ENCODE results near the gene MYCL.

MYCL gene

DNA sequence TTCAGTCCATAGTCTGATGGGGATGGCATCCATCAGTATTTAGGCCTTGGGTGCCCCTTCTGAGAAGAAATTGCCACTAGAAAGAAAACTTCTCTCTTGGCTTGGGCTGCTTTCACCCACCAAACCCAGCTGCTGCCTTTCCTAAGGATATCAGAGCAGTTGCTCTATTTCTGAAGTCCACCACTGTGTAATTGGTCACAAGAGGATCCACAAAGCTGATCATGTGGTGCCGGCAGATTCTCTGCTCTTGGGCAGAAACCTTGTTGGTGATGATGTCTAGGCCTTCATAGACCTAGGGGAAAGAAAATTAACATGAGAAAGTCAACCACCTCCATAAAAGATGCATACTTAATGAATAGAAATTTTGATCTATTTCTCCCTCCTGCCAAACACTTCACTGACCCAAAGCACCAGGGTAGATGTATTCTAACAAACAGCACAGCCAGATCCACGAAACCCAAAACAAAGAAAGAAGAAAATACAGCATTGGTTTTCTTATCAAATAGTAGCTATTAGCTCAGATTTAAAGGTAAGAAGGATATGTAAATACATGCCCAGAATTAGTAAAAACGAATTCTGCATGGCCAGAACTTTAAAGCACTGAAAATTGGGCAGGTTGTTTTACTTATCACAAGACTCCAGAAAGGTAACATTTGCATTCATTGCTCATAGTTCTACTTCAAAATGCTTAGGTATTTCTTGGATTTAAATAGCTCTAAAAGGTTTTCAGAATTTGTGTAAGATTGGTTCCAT is 44.4 kb downstream of the MYCL start:
- no peak for ATAC-seq
- H3K4me1 Mint-ChIP-seq, result peaks cover 6% of the 10 kb centered on the region

DNA sequence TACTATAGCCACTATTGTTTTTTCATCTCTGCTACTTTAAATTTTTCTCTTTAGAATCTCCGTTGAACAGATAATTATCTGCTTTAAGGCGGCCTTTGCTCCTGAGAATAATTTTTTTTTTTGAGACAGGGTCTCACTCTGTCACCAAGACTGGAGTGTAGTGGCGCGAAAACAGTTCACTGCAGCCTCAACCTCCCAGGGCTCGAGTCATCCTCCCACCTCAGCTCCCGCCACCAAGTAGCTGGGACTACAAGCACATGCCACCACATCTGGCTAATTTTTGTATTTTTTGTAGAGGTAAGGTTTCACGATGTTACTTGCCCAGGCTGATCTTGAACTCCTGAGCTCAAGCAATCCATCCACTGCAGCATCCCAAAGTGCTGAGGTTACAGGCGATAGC is 47.0 kb downstream of the MYCL start:
- peaks cover 17% of the 10 kb centered on the region for H3K36me3 Mint-ChIP-seq
- H3K4me3 Mint-ChIP-seq, result no peak overlapping the region
- H3K27me3 Mint-ChIP-seq, result no peaks in the 10 kb centered on the region
- H3K9me3 Mint-ChIP-seq, result no peaks in the 10 kb centered on the region
- no peak overlapping the region for H3K27ac Mint-ChIP-seq
- no peak for ATAC-seq
- H3K4me1 Mint-ChIP-seq, result no peaks in the 10 kb centered on the region

More for the DNA sequence above, 44.4 kb downstream of the MYCL start:
- H3K4me3 Mint-ChIP-seq, result no peak overlapping the region
- no peaks in the 10 kb centered on the region for H3K9me3 Mint-ChIP-seq
- H3K36me3 Mint-ChIP-seq, result peaks cover 25% of the 10 kb centered on the region
- H3K27ac Mint-ChIP-seq, result no peak overlapping the region
- H3K27me3 Mint-ChIP-seq, result no peaks in the 10 kb centered on the region

DNA sequence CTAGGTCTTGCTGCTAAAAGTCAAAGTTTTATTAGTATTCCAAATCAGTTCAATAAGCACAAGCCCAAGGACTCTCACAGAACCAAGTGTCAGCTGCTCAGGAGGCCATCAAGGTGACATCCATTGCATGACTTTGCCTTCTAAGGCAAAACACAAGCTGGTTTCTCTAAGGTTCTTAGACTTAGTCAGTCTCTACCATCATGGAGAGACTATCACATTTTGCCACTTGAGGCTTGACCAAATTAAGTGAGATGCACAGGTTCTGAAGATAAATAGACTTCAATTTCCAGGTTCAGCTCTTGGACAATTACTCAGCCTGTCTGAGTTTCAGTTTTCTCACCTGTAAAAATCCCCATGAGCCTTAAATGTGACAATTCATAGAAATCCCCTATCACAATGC is 47.4 kb downstream of the MYCL start:
- no peak for ATAC-seq
- H3K4me3 Mint-ChIP-seq, result no peak overlapping the region

DNA sequence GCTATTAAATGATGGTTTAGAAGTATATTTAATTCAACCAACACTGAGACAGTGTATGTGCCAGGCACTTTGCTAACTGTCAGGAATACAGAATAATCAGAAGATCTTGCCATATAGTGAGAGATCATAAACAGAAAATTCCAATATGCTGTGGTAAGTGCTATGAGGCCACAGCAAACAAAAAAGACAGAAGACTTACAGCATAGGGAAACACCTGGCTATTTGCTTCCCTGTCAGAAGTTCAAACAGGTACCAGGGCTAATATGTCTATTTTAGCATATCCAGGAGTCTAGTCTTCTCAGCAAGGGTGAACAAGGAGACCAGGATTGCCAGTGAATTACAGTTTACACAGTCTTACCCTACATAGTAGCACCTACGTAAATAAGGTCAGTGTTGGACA is 48.8 kb downstream of the MYCL start:
- Mint-ChIP-seq H3K4me1 (no peaks in the 10 kb centered on the region), H3K27me3 (no peaks in the 10 kb centered on the region), H3K36me3 (peaks cover 17% of the 10 kb centered on the region), H3K4me3 (no peak overlapping the region), H3K27ac (no peak overlapping the region), H3K9me3 (no peaks in the 10 kb centered on the region)
- ATAC-seq, result no peak

More for the DNA sequence above, 47.4 kb downstream of the MYCL start:
- Mint-ChIP-seq H3K4me1 (no peaks in the 10 kb centered on the region), H3K27ac (no peak overlapping the region), H3K36me3 (peaks cover 17% of the 10 kb centered on the region), H3K27me3 (no peaks in the 10 kb centered on the region), H3K9me3 (no peaks in the 10 kb centered on the region)

DNA sequence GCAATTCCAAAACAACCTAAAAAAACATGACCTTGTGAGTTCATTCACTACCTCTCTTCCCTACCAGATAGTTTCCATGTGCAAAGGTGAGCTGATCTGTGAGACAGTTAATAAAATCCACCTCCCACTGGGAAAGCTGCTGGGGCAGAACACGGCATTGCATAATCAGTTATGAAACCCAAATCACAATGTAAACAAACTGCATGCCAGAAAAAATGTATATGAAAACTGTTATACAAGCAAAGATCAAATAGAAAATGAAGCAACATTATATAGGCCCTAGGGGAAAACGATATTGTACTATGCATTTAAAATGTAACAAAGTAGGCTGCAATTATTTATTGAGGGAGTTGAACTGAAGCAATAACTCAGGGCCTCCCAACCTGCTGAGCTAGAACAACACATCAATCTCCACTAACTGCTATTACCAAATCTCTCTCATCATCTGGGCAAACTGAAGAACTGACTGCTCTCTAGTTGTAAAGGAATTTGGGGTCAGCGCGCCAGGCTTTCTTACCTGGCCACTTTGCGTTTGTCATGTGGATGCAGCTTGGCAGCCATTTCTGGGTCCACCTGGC is 49.4 kb downstream of the MYCL start:
- no peak for ATAC-seq
- Mint-ChIP-seq H3K27ac (no peak overlapping the region), H3K4me1 (no peaks in the 10 kb centered on the region), H3K36me3 (peaks cover 17% of the 10 kb centered on the region), H3K9me3 (no peaks in the 10 kb centered on the region), H3K27me3 (no peaks in the 10 kb centered on the region), H3K4me3 (no peak overlapping the region)

DNA sequence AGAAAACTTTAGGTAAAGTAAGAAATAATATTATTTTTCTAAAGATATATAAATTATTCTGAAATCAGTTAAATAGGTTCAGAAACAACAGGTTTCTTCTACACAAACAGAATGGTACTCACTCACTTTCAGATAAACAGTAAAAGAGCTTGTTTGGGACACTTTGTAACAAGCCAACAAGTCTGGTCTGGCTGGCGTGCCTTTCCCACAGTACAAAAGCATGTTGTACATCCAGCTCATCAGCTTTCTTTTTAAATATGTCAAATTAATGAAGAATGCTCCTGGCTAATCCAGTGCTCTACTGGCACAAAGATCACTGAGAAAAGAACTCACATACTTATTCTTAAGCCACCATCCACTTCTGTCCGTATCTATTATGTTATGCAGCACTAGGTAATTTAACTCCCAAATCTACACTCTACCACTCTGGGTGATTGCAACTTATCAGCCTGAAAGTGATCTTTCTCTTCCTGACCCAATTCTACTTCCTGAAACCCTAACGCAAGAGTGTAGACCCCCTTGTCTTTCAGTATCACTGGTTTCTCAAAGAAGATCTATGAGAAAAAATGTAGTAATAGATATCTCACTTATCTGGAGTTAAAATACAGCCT is 51.0 kb downstream of the MYCL start:
- H3K4me3 Mint-ChIP-seq, result no peak overlapping the region
- no peak overlapping the region for H3K27ac Mint-ChIP-seq
- ATAC-seq, result no peak
- H3K4me1 Mint-ChIP-seq, result peaks cover 7% of the 10 kb centered on the region
- H3K9me3 Mint-ChIP-seq, result no peaks in the 10 kb centered on the region
- H3K36me3 Mint-ChIP-seq, result peaks cover 21% of the 10 kb centered on the region
- H3K27me3 Mint-ChIP-seq, result no peaks in the 10 kb centered on the region

DNA sequence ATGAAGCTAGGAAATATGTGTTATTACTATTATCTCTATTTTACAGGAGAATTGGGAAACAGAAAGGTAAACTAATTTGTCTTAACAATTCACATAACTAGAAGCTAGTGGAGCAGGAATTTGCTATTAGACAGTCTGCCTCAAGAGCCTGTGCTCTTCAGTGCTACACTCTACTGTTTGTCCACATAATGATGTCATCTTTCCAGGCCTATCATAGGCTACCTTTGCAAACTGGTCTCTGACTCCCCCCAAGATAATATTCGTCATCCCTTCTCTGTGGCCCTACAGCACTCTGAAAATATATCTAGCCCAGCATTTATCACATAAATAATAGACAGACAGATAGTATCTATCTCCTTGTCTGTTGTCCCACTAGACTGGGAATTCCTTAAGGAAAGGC is 52.5 kb downstream of the MYCL start:
- no peak overlapping the region for H3K27ac Mint-ChIP-seq
- peaks cover 11% of the 10 kb centered on the region for H3K36me3 Mint-ChIP-seq
- no peaks in the 10 kb centered on the region for H3K27me3 Mint-ChIP-seq
- peaks cover 16% of the 10 kb centered on the region for H3K4me1 Mint-ChIP-seq
- no peaks in the 10 kb centered on the region for H3K9me3 Mint-ChIP-seq
- H3K4me3 Mint-ChIP-seq, result no peak overlapping the region
- ATAC-seq, result no peak

DNA sequence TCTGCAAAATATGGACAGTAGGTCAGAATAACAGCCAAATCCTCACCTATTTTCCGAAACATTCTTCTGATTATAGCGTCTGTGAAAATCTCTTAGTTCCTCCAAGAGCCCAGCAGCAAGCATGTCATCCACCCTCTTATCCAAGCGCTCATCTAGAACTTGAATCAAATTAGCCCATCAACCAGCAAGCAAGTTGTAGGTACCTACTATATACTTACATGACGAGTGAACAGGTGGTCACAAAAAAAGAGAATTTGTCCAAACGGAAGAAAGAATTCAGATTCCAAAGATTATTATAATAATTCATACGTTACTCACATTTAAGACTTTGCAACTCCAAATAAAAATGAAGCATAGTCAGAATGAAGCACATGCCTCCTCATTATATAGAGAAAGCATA is 53.8 kb downstream of the MYCL start:
- ATAC-seq, result no peak
- H3K4me1 Mint-ChIP-seq, result peaks cover 25% of the 10 kb centered on the region
- no peaks in the 10 kb centered on the region for H3K9me3 Mint-ChIP-seq
- H3K4me3 Mint-ChIP-seq, result no peak overlapping the region
- H3K36me3 Mint-ChIP-seq, result peaks cover 24% of the 10 kb centered on the region
- no peak overlapping the region for H3K27ac Mint-ChIP-seq
- H3K27me3 Mint-ChIP-seq, result no peaks in the 10 kb centered on the region

DNA sequence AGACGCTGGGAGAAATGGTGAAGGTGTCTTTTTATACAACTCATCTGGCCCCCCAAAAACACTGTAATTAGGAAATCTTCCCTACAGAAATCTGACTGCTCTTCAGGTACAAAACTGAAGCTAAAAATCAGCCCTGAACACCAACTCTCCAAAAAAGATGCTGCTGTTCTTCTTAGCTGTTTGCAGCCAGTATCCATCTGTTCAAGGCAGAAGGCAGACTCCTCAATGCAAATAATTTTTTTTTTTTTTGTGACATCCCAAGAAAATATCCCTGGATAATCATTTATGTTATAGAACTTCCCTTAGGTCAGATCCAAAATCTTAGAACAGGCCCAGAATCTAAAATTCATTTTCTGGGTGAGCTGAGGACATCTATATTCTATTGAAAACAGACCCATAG is 54.9 kb downstream of the MYCL start:
- Mint-ChIP-seq H3K27ac (no peak overlapping the region), H3K9me3 (no peaks in the 10 kb centered on the region), H3K4me3 (no peak overlapping the region), H3K27me3 (no peaks in the 10 kb centered on the region), H3K4me1 (peaks cover 28% of the 10 kb centered on the region), H3K36me3 (peaks cover 33% of the 10 kb centered on the region)
- ATAC-seq, result no peak

DNA sequence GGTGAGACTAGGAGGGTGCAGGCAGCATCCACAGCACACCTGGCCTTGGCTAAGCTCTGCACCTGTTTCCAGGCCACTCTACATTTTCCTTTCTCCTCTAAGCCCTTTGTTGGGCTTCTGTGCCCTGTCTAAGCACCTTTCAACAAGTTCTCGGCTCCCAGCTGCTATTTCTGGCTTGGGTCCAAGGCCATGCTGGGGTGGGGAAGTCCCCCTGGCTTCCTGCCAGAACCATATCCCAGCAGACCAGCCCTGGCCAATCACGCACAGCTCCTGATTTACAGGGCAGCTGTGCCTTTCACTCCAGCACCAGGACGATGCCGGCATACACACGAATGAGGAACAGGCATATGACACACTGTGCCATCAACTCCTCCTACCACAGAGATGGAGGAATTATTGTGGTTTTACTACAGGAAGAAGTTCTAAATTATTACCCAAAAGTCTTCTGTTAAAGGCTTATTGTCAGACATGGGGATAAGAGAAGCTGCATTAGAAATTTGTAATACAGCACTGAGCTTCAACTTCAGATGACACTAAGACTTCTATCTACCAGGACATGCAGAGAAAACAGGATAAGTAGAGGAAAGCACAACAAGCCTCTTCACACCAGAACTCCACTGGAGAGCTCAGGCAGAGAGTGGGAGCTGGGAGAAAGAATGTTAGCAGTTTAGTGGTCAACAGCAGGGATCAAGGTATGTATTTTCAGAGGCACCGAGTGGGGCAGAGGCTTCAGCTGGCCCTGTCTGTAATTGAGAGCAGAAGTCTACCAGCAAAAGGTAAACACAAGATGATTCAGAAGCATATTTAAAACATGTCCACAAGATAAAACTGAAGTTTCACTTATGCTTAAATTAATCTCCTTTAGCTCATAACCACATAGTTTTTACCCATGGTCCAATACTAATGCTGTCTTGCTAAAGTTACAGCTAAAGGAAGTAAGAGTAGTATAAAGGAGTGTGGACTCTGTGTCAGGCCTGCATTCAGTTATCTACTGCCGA is 55.8 kb downstream of the MYCL start:
- no peaks in the 10 kb centered on the region for H3K9me3 Mint-ChIP-seq

More for the DNA sequence above, 55.8 kb downstream of the MYCL start:
- Mint-ChIP-seq H3K4me1 (peaks cover 28% of the 10 kb centered on the region), H3K27ac (peak overlapping the region; percentile 66), H3K4me3 (peak overlapping the region; percentile 2), H3K36me3 (peaks cover 36% of the 10 kb centered on the region), H3K27me3 (no peaks in the 10 kb centered on the region)
- ATAC-seq, result peak; percentile 92

Data from stimulated activated memory B cell treated with anti-CD40 and anti-IgM and Interleukin-4, amounts not matched to agents 10 μg/mL and 1 μg/mL and 100 μg/mL, for 72 hours (primary cell).